Measurements from ENCODE around the gene ARRDC4.

ARRDC4 gene

GRCh38 chr15:98003518-98003917 is 43.0 kb downstream of the ARRDC4 start:
- DNase-seq (ENCODE audit: low read depth) = no peak
- no peak overlapping the region for H3K4me3 ChIP-seq (ENCODE audit: low read length)
- TF ChIP-seq CTCF (conservative IDR thresholded peaks at IDR 0.05; ENCODE audit: low read depth, low read length) = no peak

- H3K4me3 ChIP-seq (ENCODE audit: low read length) = no peak overlapping the region
- TF ChIP-seq CTCF (conservative IDR thresholded peaks at IDR 0.05; ENCODE audit: low read depth, low read length) = no peak
- DNase-seq (ENCODE audit: low read depth) = no peak
Measured at GRCh38 chr15:98003996-98004395, 43.5 kb downstream of the ARRDC4 start.

DNA sequence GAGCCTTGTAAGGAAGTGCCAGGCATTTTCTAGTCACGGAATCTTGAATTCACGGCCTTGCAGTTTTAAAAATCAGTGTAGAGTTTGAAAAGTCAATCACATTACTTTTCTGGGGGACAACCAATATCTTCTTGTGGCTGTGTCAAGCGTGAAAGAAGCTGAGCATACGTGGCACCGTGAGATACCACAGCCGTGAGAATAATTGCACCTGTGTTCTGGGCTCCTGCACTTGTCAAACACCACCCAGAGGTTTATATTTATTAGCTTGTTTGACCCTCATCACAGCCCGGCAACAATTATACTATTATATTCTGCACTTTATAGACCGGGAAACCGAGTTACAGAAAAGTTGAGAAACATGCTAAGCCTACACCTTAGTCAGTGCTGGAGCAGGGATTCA is 45.2 kb downstream of the ARRDC4 start:
- TF ChIP-seq CTCF (conservative IDR thresholded peaks at IDR 0.05; ENCODE audit: low read depth, low read length) = no peak
- H3K4me3 ChIP-seq (ENCODE audit: low read length) = no peak overlapping the region
- no peak for DNase-seq (ENCODE audit: low read depth)

GRCh38 chr15:98009169-98009568 is 48.7 kb downstream of the ARRDC4 start:
- TF ChIP-seq CTCF (conservative IDR thresholded peaks at IDR 0.05; ENCODE audit: low read depth, low read length) = no peak
- H3K4me3 ChIP-seq (ENCODE audit: low read length) = no peak overlapping the region
- DNase-seq (ENCODE audit: low read depth) = no peak

DNA sequence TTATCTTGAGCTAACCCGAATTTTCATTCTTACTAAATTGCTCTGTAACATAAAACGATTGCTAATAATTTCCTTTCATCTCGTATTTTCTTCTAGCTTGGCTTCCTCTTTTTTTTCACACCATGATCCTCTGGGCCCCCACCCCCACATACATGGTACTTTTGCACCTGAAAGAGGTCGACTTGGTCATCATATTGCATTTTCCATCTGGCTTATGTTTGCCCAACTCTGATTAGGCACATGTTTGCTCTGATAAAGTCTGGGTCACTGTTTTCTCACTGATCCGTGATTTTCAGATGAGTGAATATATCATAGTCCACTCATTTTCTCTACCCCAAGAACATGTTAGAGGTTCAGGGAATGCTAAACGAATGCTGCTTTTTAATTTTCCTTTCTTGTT is 49.5 kb downstream of the ARRDC4 start:
- DNase-seq (ENCODE audit: low read depth) = no peak
- TF ChIP-seq CTCF (conservative IDR thresholded peaks at IDR 0.05; ENCODE audit: low read depth, low read length) = no peak

GRCh38 chr15:98012354-98012753 is 51.9 kb downstream of the ARRDC4 start:
- TF ChIP-seq CTCF (conservative IDR thresholded peaks at IDR 0.05; ENCODE audit: low read depth, low read length) = no peak
- no peak overlapping the region for H3K4me3 ChIP-seq (ENCODE audit: low read length)
- no peak for DNase-seq (ENCODE audit: low read depth)

More for the DNA sequence above, 49.5 kb downstream of the ARRDC4 start:
- no peak overlapping the region for H3K4me3 ChIP-seq (ENCODE audit: low read length)

DNA sequence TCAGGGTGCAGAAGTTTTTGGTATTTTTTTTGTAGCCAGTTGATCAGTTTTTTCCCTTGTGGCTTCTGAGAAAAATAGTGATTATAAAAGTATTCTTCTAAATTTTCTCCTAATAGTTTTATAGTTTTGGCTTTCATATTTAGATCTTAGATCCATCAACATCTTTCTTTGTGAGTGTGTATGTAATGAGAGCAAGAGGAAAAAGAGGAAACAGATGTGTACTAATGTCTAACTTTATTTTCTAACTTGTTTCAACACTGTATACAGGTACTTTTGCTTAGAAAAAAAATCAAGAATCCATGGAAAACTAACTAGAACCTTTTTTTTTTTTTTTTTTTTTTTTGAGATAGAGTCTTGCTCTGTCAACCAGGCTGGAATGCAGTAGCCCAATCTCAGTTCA is 53.1 kb downstream of the ARRDC4 start:
- no peak overlapping the region for H3K4me3 ChIP-seq (ENCODE audit: low read length)
- TF ChIP-seq CTCF (conservative IDR thresholded peaks at IDR 0.05; ENCODE audit: low read depth, low read length) = no peak
- DNase-seq (ENCODE audit: low read depth) = no peak
